ENCODE results near the gene ALK. TPM values are rescaled to one million over a fixed set of nuclear protein-coding genes. Genes with fewer than 3 reads are reported as not detected.
A peak's percentile ranks its signal among the peaks of the same experiment; 100 is the strongest.

ALK gene
- total and polyA plus RNA-seq, 2 donors (not counting 1 experiment from before 2014, with no cell fraction given) = under 0.01 to 0.02 TPM

DNA sequence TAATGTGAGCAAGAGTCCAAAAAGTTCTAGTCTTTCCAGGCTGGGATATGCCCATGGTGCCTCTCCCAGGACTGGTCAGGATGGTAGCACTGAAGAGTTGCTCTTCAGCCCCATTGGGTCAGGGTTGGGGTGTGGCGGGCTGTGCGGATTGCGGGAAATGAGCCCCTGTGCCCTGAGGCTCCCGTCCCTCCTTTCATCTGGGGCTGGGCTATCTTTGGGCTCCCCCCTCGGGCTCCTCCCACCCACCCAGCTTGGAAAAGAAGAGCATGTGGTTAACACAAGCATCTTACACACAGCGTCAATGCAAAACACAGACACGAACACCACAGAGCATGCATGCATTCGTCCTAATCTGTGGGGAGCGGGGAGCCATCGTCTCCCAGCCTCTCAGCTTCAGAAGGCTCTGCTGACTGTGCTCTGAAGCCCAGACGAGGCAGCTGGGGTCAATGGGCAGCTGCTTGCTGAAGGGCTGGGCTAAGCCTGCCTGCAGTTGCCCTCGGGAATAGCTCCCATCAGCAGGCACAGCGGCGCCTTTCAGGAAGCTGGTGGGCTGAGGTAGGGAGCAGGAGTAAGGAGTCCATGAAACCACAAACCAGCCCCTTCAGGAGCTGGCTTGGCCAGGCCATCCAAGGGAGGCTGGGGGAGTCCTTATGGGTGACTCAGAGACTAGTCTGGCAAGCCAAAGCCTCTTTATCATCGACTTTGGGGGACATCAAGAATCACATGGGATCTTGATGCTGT, 693.3 kb downstream of the ALK start:
- Histone ChIP-seq H3K27me3 (ENCODE audit: control insufficient read depth, insufficient read depth, low read length) (peaks cover 9% of the 10 kb centered on the region), H2AFZ (ENCODE audit: low read length) (no peak overlapping the region), H3K27ac (ENCODE audit: insufficient read depth, low read length) (no peak overlapping the region), H3K79me2 (ENCODE audit: control insufficient read depth, insufficient read depth, low read length) (no peaks in the 10 kb centered on the region), H3K9me3 (ENCODE audit: control insufficient read depth, insufficient read depth, low read depth, low read length) (no peaks in the 10 kb centered on the region), H3K36me3 (ENCODE audit: control insufficient read depth, insufficient read depth, low read length) (no peaks in the 10 kb centered on the region), H4K20me1 (ENCODE audit: control insufficient read depth, extremely low read depth, insufficient read depth, low read length) (no peaks in the 10 kb centered on the region), H3K4me2 (ENCODE audit: extremely low read depth, insufficient read depth, low read length) (no peak overlapping the region), H3K9ac (ENCODE audit: insufficient read depth, low read length) (no peak overlapping the region), H3K4me3 (replicated peaks in 1 of 4; ENCODE audit: control extremely low read depth in 1 of 4, insufficient read depth in 1 of 4, low read depth in 3 of 4, low read length in 4 of 4) (no peak overlapping the region), H3K4me1 (ENCODE audit: control insufficient read depth, extremely low read depth, insufficient read depth, low read length) (peaks cover 5% of the 10 kb centered on the region)
- TF ChIP-seq EZH2 (IDR thresholded peaks at IDR 0.05; ENCODE audit: low read length, missing control alignments) = no peak
- TF ChIP-seq, protein P1, sequence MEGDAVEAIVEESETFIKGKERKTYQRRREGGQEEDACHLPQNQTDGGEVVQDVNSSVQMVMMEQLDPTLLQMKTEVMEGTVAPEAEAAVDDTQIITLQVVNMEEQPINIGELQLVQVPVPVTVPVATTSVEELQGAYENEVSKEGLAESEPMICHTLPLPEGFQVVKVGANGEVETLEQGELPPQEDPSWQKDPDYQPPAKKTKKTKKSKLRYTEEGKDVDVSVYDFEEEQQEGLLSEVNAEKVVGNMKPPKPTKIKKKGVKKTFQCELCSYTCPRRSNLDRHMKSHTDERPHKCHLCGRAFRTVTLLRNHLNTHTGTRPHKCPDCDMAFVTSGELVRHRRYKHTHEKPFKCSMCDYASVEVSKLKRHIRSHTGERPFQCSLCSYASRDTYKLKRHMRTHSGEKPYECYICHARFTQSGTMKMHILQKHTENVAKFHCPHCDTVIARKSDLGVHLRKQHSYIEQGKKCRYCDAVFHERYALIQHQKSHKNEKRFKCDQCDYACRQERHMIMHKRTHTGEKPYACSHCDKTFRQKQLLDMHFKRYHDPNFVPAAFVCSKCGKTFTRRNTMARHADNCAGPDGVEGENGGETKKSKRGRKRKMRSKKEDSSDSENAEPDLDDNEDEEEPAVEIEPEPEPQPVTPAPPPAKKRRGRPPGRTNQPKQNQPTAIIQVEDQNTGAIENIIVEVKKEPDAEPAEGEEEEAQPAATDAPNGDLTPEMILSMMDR (conservative IDR thresholded peaks at IDR 0.05 in 1 of 2, IDR thresholded peaks at IDR 0.05 in 1 of 2; ENCODE audit: low read depth in 1 of 2, low read length in 2 of 2) = no peak
- DNase-seq (ENCODE audit: low read depth in 2 of 2) = peak in 1 of 2 donors; percentile 95

DNA sequence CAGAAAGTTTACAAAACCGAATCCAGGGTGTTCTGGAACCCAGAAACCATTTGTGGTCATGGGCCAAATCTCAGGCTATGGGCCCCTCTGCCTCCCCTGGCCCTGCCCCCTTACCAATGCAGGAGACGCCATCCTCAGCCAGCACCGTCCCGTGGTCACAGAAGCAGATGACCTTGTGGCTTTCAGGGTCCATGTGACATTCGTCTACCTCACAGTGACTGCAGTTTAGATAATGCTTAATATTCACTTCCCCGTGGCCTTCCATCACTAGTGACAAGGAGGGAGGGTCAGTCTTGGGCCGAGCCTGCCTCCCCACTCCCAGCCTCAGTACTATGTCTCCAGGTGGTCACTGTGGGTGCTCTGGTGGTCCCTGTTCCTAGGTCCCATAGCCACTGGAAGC, 694.6 kb downstream of the ALK start:
- H3K27ac ChIP-seq (ENCODE audit: insufficient read depth, low read length) = no peak overlapping the region
- no peak overlapping the region for H3K9ac ChIP-seq (ENCODE audit: insufficient read depth, low read length)
- no peaks in the 10 kb centered on the region for H3K9me3 ChIP-seq (ENCODE audit: control insufficient read depth, insufficient read depth, low read depth, low read length)
- no peak for DNase-seq (ENCODE audit: low read depth in 2 of 2)
- peaks cover 5% of the 10 kb centered on the region for H3K4me1 ChIP-seq (ENCODE audit: control insufficient read depth, extremely low read depth, insufficient read depth, low read length)
- no peak overlapping the region for H3K4me3 ChIP-seq (replicated peaks in 1 of 4; ENCODE audit: control extremely low read depth in 1 of 4, insufficient read depth in 1 of 4, low read depth in 3 of 4, low read length in 4 of 4)
- no peaks in the 10 kb centered on the region for H3K79me2 ChIP-seq (ENCODE audit: control insufficient read depth, insufficient read depth, low read length)
- no peak overlapping the region for H3K4me2 ChIP-seq (ENCODE audit: extremely low read depth, insufficient read depth, low read length)
- H4K20me1 ChIP-seq (ENCODE audit: control insufficient read depth, extremely low read depth, insufficient read depth, low read length) = no peaks in the 10 kb centered on the region
- no peak overlapping the region for H2AFZ ChIP-seq (ENCODE audit: low read length)
- peaks cover 10% of the 10 kb centered on the region for H3K27me3 ChIP-seq (ENCODE audit: control insufficient read depth, insufficient read depth, low read length)
- no peak for TF ChIP-seq EZH2 (IDR thresholded peaks at IDR 0.05; ENCODE audit: low read length, missing control alignments)
- TF ChIP-seq, protein P1 (conservative IDR thresholded peaks at IDR 0.05 in 1 of 2, IDR thresholded peaks at IDR 0.05 in 1 of 2; ENCODE audit: low read depth in 1 of 2, low read length in 2 of 2) = no peak
- no peaks in the 10 kb centered on the region for H3K36me3 ChIP-seq (ENCODE audit: control insufficient read depth, insufficient read depth, low read length)

DNA sequence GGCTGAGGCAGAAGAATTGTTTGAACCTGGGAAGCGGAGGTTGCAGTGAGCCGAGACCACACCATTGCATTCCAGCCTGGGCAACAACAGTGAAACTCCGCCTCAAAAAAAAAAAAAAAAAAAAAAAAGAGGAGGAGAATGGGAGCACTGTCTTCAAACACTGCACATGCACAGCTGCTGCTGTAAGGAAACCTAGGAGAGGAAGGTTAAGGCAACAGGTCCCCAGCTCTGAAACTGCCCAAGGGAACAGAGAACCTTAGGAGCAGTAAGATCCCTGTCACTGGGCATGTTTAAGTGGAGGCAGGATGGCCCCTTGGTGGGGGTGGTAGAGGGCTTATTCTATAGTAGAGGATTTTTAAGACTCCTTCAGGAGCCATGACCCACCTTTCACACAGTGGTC, 695.0 kb downstream of the ALK start:
- Histone ChIP-seq H3K27me3 (ENCODE audit: control insufficient read depth, insufficient read depth, low read length) (peaks cover 10% of the 10 kb centered on the region), H3K4me3 (replicated peaks in 1 of 4; ENCODE audit: control extremely low read depth in 1 of 4, insufficient read depth in 1 of 4, low read depth in 3 of 4, low read length in 4 of 4) (no peak overlapping the region), H3K27ac (ENCODE audit: insufficient read depth, low read length) (no peak overlapping the region), H3K79me2 (ENCODE audit: control insufficient read depth, insufficient read depth, low read length) (no peaks in the 10 kb centered on the region), H3K9me3 (ENCODE audit: control insufficient read depth, insufficient read depth, low read depth, low read length) (no peaks in the 10 kb centered on the region), H4K20me1 (ENCODE audit: control insufficient read depth, extremely low read depth, insufficient read depth, low read length) (no peaks in the 10 kb centered on the region), H3K4me1 (ENCODE audit: control insufficient read depth, extremely low read depth, insufficient read depth, low read length) (peaks cover 5% of the 10 kb centered on the region), H3K4me2 (ENCODE audit: extremely low read depth, insufficient read depth, low read length) (no peak overlapping the region), H2AFZ (ENCODE audit: low read length) (no peak overlapping the region), H3K9ac (ENCODE audit: insufficient read depth, low read length) (no peak overlapping the region), H3K36me3 (ENCODE audit: control insufficient read depth, insufficient read depth, low read length) (no peaks in the 10 kb centered on the region)
- TF ChIP-seq, protein P1 (conservative IDR thresholded peaks at IDR 0.05 in 1 of 2, IDR thresholded peaks at IDR 0.05 in 1 of 2; ENCODE audit: low read depth in 1 of 2, low read length in 2 of 2) = no peak
- TF ChIP-seq EZH2 (IDR thresholded peaks at IDR 0.05; ENCODE audit: low read length, missing control alignments) = no peak
- no peak for DNase-seq (ENCODE audit: low read depth in 2 of 2)
